SK-N-SH (cell line): ENCODE data around the gene PCNX4.

Source experiments
- MEF2A ChIP-seq: IDR thresholded peaks from 2 replicates; pipeline ENCODE4 v1.4.0; 2012; ENCODE audit warnings: low read depth, borderline replicate concordance
- NRF1 ChIP-seq: IDR thresholded peaks from 2 replicates; pipeline ENCODE4 v1.6.1; 2012; ENCODE audit warnings: low read depth, mild to moderate bottlenecking, low read length
- RAD21 ChIP-seq: IDR thresholded peaks from 2 replicates; pipeline ENCODE4 v1.6.1; 2012; ENCODE audit warnings: mild to moderate bottlenecking, low read length
- RCOR1 ChIP-seq: fragments of 150-350 bp; IDR thresholded peaks from 2 replicates; pipeline ENCODE4 v1.6.1; 2017; ENCODE audit warnings: antibody characterized with exemption, low read length
- SIN3A ChIP-seq: IDR thresholded peaks from 2 replicates; pipeline ENCODE4 v1.6.1; 2012; ENCODE audit warnings: low read depth, mild to moderate bottlenecking, low read length, moderate library complexity, borderline replicate concordance
- SMC3 ChIP-seq: IDR thresholded peaks from 2 replicates; pipeline ENCODE4 v1.6.1; 2012; ENCODE audit warnings: low read depth, low read length, improper control_type of control experiment
- TCF12 ChIP-seq: IDR thresholded peaks from 2 replicates; pipeline ENCODE4 v1.4.0; 2012
- TF ChIP-seq, protein P1 (sequence below): fragments of 200-600 bp; sonication (generic); IDR thresholded peaks from 2 replicates; pipeline ENCODE4 v1.6.1; 2017; ENCODE audit warnings: antibody characterized with exemption, mild to moderate bottlenecking, moderate library complexity
- TF ChIP-seq, protein P2 (sequence below): fragments of 150-350 bp; IDR thresholded peaks from 2 replicates; pipeline ENCODE4 v1.6.1; 2017; ENCODE audit warnings: antibody characterized with exemption, low read length, low read depth, borderline replicate concordance

DNA sequence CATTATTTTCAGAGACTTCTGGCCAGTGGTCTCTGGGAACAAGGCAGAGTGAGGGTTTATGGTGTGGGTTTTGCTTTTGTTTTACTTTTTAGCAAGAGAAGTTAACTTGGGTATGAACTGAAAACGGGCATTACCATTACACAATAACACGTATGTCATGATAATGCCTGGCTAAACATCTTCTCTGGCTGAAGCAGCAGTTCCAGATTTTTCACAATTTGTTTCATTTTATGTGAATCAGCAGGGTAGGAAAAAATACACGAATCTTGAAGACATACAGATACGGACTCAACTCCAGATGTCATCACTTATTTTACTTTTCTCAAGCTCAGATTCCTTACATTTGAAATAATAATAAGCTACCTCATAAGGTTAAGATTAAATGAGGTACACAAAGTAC, 2.5 kb upstream of the PCNX4 start:
- TF ChIP-seq, protein P1, sequence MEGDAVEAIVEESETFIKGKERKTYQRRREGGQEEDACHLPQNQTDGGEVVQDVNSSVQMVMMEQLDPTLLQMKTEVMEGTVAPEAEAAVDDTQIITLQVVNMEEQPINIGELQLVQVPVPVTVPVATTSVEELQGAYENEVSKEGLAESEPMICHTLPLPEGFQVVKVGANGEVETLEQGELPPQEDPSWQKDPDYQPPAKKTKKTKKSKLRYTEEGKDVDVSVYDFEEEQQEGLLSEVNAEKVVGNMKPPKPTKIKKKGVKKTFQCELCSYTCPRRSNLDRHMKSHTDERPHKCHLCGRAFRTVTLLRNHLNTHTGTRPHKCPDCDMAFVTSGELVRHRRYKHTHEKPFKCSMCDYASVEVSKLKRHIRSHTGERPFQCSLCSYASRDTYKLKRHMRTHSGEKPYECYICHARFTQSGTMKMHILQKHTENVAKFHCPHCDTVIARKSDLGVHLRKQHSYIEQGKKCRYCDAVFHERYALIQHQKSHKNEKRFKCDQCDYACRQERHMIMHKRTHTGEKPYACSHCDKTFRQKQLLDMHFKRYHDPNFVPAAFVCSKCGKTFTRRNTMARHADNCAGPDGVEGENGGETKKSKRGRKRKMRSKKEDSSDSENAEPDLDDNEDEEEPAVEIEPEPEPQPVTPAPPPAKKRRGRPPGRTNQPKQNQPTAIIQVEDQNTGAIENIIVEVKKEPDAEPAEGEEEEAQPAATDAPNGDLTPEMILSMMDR, result no peak
- TF ChIP-seq NRF1 (no peak), SIN3A (no peak), RCOR1 (no peak), RAD21 (no peak), MEF2A (no peak), TCF12 (no peak), SMC3 (no peak)
- TF ChIP-seq, protein P2, sequence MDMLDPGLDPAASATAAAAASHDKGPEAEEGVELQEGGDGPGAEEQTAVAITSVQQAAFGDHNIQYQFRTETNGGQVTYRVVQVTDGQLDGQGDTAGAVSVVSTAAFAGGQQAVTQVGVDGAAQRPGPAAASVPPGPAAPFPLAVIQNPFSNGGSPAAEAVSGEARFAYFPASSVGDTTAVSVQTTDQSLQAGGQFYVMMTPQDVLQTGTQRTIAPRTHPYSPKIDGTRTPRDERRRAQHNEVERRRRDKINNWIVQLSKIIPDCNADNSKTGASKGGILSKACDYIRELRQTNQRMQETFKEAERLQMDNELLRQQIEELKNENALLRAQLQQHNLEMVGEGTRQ, result no peak
